AG09309 (cell line): Measurements from ENCODE around the gene FOSB.

Source experiments
- DNase-seq: peaks from one replicate; pipeline ENCODE4 v3.0.0-alpha.2; 2010; ENCODE audit warnings: low read depth
- H3K4me3 ChIP-seq: 2 replicates; pipeline ENCODE4 v1.5.1; 2011; ENCODE audit warnings: mild to moderate bottlenecking, low read depth, low read length, moderate library complexity; ENCODE audit not compliant: control insufficient read depth
- TF ChIP-seq, protein P1 (sequence below): IDR thresholded peaks from 2 replicates; pipeline ENCODE4 v1.5.1; 2011; ENCODE audit warnings: mild to moderate bottlenecking, low read depth, low read length, inconsistent platforms; ENCODE audit not compliant: insufficient read depth, control insufficient read depth; ENCODE audit errors: missing control alignments

Gene FOSB

DNA sequence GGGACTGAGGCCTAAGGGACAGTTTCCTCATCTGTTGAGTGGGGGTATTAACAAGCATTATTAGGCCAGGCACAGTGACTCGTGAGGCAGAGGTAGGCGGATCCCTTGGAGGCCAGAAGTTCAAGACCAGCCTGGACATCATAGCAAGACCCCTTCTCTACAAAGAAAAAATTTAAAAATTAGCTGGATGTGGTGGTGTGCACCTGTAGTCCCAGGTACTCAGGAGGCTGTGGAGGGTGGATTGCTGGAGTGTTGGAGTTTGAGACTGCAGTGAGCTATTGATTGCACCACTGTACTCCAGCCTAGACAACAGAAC lies 11.3 kb upstream of the FOSB start:
- TF ChIP-seq, protein P1, sequence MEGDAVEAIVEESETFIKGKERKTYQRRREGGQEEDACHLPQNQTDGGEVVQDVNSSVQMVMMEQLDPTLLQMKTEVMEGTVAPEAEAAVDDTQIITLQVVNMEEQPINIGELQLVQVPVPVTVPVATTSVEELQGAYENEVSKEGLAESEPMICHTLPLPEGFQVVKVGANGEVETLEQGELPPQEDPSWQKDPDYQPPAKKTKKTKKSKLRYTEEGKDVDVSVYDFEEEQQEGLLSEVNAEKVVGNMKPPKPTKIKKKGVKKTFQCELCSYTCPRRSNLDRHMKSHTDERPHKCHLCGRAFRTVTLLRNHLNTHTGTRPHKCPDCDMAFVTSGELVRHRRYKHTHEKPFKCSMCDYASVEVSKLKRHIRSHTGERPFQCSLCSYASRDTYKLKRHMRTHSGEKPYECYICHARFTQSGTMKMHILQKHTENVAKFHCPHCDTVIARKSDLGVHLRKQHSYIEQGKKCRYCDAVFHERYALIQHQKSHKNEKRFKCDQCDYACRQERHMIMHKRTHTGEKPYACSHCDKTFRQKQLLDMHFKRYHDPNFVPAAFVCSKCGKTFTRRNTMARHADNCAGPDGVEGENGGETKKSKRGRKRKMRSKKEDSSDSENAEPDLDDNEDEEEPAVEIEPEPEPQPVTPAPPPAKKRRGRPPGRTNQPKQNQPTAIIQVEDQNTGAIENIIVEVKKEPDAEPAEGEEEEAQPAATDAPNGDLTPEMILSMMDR: no peak
- no peak for DNase-seq
- H3K4me3 ChIP-seq: no peak overlapping the region

DNA sequence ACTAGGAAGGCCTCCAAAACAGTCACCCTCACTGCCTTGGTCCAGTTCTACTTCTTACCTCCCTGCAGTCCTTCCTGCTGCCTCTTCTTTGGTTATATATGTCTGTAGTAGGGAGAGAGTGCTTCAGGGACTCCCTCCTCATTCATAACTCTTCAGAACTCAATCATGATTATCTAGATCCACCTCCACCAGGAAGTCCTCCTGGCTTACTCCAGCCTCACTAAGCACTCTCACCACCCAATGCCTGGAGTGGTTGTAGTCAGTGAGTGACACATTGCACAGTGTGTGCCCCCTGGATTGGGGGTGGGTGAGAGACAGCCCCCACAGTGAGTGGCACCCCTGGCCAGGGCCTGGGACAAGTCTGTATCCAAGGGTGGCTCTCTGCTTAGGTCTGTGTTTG lies 10.0 kb upstream of the FOSB start:
- DNase-seq: no peak
- TF ChIP-seq, protein P1: no peak

DNA sequence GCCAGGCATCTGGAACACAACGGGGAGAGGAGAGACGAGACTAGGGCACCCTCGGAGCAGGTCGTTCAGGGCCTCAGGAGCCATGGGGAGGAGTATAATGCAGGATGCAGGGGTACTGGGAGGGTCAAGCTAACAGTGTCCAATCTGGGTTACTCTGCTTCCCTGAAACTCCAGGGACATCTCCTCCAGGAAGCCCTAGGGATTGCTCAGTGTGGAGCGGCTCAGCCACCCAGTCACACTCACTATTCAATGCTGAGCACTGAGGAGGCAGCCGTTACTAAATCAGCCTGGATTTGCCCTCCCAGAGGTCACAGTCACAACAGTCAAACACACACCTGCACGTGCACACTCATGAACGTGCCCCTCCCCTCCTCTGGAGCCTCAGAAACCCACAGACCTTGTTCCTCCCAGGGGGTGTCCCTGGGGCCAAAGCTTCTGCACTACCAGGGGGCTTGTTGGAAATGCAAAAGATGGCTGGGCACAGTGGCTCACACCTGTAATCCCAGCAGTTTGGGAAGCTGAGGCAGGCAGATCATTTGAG lies 6.9 kb upstream of the FOSB start:
- DNase-seq: no peak
- TF ChIP-seq, protein P1: no peak
- H3K4me3 ChIP-seq: no peak overlapping the region

More for the DNA sequence above, 10.0 kb upstream of the FOSB start:
- H3K4me3 ChIP-seq: no peak overlapping the region

DNA sequence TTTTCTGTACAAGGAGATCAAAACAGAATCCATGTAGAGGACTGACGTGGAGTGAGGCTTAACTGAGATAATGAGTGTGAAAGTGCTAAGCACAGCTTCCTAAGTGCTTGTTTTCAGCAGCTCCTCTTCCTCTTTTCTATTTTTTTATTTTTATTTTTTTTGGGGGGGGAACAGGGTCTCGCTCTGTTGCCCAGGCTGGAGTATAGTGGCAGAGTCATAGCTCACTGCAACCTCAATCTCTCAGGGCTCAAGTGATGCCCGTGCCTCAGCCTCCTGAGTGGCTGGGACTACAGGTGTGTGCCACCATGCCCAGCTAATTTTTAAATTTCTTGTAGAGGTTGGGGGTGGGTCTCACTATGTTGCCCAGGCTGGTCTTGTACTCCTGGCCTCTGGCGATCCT lies 5.6 kb upstream of the FOSB start:
- no peak overlapping the region for H3K4me3 ChIP-seq
- no peak for DNase-seq
- TF ChIP-seq, protein P1: no peak

DNA sequence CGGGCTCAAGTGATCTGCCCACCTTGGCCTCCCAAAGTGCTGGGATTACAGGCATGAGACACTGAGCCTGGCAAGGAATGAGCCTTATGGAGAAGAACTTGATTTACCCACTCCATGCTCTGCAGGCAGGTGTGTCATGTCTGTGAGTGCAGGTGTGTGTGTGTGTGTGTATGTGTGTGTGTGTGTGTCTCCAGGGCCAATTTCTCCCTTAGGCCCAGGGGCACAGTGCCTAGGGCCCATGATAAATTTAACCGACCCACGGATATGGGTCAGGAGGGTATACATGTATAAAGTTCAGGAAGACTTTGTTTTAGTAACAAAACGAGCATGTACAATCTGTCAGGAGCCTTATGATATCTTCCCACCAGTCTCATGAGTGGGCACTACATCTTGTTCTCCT lies 4.6 kb upstream of the FOSB start:
- no peak for DNase-seq

DNA sequence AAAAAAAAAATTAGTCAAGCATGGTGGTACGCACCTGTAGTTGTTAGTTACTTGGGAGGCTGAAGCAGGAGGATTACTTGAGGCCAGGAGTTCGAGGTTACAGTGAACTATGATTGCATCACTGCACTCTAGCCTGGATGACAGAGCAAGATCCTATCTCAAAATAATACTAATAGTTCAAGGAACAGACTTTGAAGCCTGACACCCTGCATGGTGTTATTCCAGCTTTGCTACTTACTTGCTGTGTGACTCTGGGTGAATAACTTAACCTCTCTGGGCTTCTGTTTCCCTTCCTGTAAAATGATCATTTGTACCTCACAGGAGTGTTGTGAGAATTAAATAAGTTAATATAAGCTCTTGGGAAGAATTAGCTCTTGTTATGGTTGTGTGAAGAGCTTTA lies 3.5 kb upstream of the FOSB start:
- DNase-seq: no peak
- TF ChIP-seq, protein P1: no peak
- no peak overlapping the region for H3K4me3 ChIP-seq

More for the DNA sequence above, 4.6 kb upstream of the FOSB start:
- TF ChIP-seq, protein P1: no peak
- H3K4me3 ChIP-seq: no peak overlapping the region

DNA sequence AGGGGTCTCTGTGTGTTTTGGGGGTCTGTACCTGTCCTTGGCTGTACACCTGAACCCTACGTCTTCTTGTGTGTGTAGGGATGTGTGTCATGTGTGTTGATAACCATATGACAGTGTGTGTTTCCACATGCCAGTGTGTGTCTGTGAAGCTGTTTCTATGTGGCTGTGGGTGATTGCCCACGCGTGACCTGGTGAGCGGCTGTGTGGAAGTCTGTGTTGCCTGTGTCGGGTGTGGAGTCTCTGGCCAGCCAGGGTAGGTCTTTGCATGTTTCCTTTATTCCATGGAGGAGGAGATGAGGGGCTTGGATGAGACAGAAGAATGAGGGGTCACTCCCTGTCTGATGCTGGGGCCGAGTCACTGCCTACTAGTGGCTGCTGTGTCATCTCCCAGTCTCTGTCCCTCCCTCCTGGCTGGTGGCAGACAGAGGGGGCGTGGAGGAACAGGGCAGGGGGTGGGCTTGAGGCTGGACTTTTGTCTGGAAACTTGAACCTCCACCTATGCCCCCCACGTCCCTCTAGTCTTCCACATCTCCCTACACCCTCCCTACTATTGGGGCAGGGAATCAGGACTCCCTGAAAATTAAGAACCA lies 2.8 kb upstream of the FOSB start:
- DNase-seq: no peak
- TF ChIP-seq, protein P1: no peak
- no peak overlapping the region for H3K4me3 ChIP-seq
